HG03045 (cell line): Measurements from ENCODE around the gene CD2AP.
"Not testable (repeated sequence)": the region's sequence is repeated elsewhere in the genome, so short reads cannot be mapped to it uniquely, and the experiment has no call there.

Experiments
- ATAC-seq: cut with Tn5 transposase; IDR thresholded peaks from one replicate; pipeline ENCODE4 v1.9.1; 2021; ENCODE audit warnings: mild to moderate bottlenecking, moderate library complexity; ENCODE audit not compliant: unreplicated experiment

Gene CD2AP

GRCh38 chr6:47631269-47631772 lies 153.7 kb downstream of the CD2AP start:
- no peak for ATAC-seq

DNA sequence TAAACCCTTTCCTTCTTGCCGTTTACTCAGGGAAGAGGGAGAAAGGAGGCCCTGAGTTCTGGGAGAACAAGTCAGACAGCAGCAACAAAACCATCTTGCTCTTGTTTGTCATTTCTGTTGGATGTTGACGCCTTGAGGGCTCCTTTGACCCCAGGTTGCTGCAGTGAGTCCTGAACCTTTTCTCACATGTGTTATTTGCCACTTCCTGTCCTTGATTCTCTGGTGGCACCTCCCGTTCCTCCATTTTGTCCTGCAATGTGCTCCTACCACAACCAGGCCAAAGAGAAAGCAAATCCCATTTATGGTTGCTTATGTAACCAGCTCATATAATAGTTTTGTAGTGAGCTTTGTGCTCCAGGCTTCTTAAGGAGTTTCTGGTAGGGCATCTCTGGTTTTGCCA lies 154.2 kb downstream of the CD2AP start:
- ATAC-seq: no peak

DNA sequence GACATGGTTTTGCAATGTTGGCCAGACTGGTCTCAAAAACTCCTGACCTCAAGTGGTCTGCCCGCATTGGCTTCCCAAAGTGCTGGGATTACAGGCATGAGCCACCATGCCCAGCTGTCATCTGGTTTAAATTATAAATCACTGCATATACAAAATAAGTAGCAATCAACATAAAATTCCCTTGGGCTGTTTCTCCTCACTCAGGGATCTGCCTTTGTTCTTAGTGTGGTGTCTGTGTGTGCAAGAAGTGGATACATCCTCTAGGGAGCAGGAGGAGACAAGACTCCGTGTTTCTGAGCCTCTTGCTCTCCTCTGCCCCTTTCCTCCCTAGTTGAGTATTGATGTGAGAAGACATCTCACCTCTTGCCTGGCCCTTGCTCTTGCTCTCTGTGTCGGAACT lies 155.6 kb downstream of the CD2AP start:
- ATAC-seq: no peak

DNA sequence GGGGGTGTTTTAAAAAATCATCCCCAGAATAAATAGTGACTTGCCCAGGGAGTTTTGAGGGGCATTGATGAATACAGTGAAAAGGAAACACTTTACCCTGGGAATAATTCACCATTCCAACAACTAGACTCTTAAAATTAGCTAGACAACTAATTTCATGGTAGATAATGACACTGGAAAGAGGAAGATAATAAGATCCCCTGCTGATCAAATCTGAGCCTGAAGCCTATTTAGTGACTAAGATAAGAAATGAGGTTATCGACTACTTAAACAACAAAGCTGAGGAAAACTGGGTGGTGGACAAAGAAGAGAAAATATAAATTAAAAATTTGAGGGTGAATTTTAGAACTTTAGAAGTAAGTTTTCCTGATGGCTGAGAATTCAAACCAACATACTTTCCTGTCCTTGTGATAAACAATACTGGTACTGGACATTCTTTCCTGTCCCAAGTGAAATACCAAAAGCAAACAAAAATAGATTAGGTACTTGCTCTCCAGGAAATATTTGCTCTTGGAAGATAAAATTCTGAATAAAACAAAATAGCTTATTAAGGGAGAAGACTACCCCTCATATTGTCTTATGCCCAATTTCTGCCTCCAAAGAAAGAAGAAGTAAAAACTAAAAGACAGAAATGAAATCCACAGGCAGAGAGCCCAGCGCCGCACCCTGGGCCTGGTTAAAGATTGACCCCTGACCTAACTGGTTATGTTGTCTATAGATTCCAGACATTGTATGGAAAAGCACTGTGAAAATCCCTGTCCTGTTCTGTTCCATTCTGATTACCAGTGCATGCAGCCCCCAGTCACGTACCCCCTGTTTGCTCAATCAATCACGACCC lies 156.8 kb downstream of the CD2AP start:
- ATAC-seq: no peak

DNA sequence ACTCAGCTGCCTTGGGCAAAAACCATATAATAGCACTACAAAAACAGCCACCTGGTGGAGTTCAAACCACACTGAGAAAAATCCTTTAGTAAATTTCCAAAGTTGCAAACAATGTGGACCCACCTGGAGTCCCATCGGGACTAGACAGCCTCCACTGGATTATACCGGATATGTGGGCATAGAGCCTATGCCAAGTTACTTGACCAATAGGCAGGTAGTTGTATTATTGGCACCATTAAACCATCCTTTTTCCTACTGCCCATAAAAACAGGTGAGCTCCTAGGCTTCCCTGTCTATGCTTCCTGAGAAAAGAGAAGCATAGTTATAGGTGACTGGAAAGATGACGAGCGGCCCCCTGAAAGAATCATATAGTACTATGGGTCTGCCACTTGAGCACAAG lies 169.1 kb downstream of the CD2AP start:
- no peak for ATAC-seq

GRCh38 chr6:47647188-47647587 lies 169.6 kb downstream of the CD2AP start:
- no peak for ATAC-seq

- not testable (repeated sequence) for ATAC-seq
These were observed 170.0 kb downstream of the CD2AP start for GRCh38 chr6:47647626-47648025.

GRCh38 chr6:47648031-47648430 lies 170.4 kb downstream of the CD2AP start:
- no peak for ATAC-seq

GRCh38 chr6:47650553-47651432 lies 173.2 kb downstream of the CD2AP start:
- no peak for ATAC-seq

- ATAC-seq: no peak
These were observed 173.9 kb downstream of the CD2AP start for GRCh38 chr6:47651505-47651944.

GRCh38 chr6:47653706-47654105 lies 176.1 kb downstream of the CD2AP start:
- ATAC-seq: no peak

DNA sequence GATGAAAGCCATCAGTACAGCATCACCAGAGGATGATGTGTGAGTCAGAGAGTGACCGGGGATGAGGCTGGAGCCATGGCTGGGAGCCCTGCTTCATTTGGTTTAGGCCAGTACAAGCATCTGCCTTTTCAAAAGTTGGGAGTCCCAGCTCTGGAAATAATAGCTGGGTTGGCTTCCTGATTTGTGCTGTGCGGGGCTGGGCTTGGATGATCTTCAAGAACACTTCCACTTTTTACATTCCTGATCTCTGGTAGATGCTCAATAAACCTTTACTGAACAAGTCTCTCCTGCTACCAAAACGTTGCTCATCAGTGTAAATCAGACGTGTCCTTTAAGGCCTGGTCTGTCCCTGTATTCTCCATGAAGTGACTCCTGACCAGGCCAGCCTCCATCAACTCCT lies 176.7 kb downstream of the CD2AP start:
- no peak for ATAC-seq

- no peak for ATAC-seq
These were observed 178.4 kb downstream of the CD2AP start for GRCh38 chr6:47655719-47656595.

DNA sequence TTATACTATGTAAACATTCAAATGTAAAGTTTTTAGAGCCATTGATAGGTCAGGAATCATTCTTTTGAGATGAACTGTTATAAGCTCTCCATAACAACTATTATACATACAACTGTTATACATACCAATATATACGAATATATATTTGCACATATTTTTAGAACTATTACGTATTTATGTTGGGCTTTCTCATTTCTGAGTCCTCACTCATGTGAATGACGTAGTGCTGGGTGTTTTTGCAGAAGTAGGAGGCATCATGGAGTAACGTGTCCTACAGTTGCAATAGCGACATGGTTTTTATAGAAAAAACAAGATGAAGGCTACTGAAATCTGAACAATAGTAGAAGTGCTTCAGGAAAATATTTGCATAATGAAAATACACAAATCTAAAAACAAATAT lies 184.4 kb downstream of the CD2AP start:
- ATAC-seq: no peak

GRCh38 chr6:47663462-47664216 lies 186.1 kb downstream of the CD2AP start:
- ATAC-seq: no peak

- no peak for ATAC-seq
These were observed 187.5 kb downstream of the CD2AP start for GRCh38 chr6:47665112-47665511.

DNA sequence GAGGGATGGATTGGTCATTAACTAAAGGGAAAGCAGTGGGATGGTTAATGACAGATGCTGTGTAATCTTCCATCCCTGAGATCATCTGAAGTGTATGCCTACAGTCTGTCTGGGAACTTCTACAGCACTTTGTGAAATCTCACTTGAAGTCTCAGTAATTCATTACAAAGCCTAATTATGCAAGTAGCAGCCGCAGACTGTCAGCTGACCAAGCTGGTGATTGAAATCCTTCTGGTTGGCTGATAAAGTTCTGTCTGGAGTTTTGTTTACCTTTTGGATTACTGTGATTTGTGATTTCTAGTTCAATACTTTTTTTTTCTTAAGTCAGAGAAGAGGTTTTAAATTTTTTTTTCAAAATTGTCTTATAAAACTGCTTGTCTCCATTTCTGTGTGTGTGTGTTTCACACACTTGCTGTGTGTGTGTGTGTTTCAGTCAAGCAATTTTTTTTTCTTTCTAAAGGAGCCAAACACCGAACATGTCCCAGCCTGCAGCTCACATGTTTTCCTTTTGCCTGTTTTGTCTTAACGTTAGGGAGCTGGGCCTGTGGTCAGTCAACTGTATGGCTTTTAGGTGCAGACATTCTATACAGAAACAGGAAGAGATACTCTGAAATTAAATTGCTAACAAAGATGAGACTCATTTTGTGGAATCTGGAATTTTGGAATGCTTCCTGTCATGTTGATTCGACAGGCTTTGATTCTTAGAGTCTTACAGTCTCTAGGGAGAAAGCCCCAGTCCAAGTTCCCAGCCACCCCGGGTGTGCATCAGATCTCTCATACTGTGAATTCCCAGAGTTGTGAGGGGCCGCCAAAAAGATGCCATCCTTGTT lies 192.3 kb downstream of the CD2AP start:
- no peak for ATAC-seq

DNA sequence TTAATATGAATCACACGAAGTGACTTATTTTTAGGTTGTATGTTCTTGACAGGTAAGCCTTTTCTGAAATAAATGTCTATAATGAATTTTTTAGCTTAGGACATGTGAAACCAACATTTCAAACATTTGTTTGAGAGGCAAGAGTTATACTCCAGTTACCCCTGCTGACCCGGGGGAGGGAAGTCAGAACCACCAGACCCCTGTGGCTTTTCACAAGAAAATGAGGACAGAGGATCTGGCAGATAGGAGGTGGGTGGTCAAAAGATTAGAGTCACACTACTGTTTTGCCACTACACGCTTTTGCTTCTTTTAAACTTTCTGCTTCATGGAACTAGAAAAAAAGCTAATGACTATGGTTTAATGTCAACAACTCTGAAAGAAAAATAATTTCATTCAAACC lies 193.3 kb downstream of the CD2AP start:
- ATAC-seq: no peak

DNA sequence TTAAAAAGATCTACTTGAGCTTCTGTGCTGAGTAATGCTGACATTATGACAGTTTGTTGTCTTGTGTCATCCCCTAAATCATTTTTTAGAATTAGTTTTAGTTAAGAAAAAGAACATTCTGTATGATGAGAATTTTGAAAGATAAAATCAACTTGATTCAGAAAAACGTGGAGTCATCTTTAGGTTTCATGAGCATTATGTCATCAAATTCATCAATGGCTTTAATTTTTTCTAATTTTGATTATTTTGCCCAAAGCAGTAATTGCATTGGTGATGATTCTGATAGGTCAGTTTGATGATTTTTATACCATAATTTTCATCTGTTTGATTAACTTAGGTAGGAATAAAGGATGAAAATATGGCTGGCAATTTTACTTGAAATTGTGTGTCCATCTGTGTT lies 194.2 kb downstream of the CD2AP start:
- no peak for ATAC-seq
